ENCODE results near the gene GTPBP4. TPM values are rescaled to one million over a fixed set of nuclear protein-coding genes. Genes with fewer than 3 reads are reported as not detected.

The GTPBP4 gene
- total RNA-seq, 1 donor = 26.5 TPM

DNA sequence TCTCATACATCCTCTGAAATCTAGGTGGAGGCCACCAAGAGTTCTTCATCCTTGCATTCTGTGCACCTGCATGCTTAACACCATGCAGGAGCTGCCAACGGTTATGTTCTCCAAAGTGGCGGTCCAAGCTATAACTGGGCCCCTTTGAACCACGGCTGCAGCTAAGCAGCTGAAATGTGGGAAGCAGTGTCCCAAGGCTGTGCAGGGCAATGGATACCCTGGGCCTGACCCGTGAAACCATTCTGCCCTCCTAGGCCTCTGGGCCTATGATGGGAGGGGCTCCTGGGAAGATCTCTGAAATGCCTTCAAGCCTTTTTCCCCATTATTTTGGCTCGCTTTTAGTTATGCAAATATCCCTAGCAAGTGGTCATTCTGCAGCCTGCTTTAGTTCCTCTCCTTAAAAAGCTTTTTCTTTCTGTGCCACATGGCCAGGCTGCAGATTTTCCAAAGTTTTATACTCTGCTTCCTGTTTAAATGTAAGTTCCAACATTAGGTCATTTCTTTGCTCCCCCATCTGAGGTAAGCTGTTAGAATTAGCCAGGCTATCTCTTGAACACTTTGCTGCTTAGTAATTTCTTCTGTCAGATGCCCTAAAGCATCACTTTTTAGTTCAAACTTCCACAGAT lies 7.7 kb upstream of the GTPBP4 start:
- H3K4me3 ChIP-seq (ENCODE audit: low read depth, low read length) = no peak overlapping the region
- TF ChIP-seq CTCF (IDR thresholded peaks at IDR 0.05; ENCODE audit: insufficient read depth, low read length) = no peak
- no peak for DNase-seq (ENCODE audit: low read depth)

DNA sequence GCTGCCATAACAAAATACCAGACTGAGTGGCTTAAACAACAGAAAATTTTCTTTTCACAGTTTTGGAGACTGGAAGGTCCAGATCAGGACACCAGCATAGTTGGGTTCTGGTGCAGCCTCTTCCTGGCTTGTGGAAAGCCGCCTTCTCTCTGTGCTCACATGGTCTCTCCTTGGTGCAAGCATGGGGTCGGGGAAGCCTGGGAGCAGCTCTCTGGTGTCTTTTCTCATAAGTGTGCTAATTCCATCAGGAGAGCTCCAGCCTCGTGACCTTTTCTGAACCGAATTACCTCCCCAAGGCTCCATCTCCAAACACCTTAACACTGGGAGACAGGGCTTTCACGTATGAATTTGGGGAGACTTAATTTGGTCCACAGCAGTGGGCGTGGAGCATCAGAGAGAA lies 4.8 kb upstream of the GTPBP4 start:
- TF ChIP-seq CTCF (IDR thresholded peaks at IDR 0.05; ENCODE audit: insufficient read depth, low read length) = no peak
- DNase-seq (ENCODE audit: low read depth) = no peak
- H3K4me3 ChIP-seq (ENCODE audit: low read depth, low read length) = no peak overlapping the region

GRCh38 chr10:983971-984655 lies 4.1 kb upstream of the GTPBP4 start:
- TF ChIP-seq CTCF (IDR thresholded peaks at IDR 0.05; ENCODE audit: insufficient read depth, low read length) = no peak
- no peak overlapping the region for H3K4me3 ChIP-seq (ENCODE audit: low read depth, low read length)
- DNase-seq (ENCODE audit: low read depth) = peak; percentile 42

DNA sequence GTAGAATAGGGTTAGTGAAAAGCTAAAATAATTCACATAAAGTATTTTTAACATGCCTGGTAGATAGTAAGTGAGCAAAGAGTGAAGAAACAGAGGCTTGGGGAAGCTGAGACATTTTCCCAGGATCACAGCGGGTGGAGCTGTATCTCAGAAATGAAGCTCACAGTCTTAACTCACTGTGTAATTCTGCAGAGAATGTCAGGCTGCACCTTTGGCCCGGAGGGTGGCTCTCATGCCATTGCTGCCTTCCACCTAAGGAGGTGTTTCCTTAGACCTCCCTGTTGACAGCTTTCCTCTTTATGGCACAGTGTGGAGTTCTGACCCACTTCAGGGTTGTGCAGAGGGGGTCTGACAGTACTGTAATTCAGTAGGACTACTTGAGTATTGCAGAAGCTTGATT lies 2.9 kb upstream of the GTPBP4 start:
- DNase-seq (ENCODE audit: low read depth) = no peak
- no peak overlapping the region for H3K4me3 ChIP-seq (ENCODE audit: low read depth, low read length)
- TF ChIP-seq CTCF (IDR thresholded peaks at IDR 0.05; ENCODE audit: insufficient read depth, low read length) = no peak

GRCh38 chr10:986137-986825 lies 2.0 kb upstream of the GTPBP4 start:
- no peak overlapping the region for H3K4me3 ChIP-seq (ENCODE audit: low read depth, low read length)
- no peak for TF ChIP-seq CTCF (IDR thresholded peaks at IDR 0.05; ENCODE audit: insufficient read depth, low read length)
- peak; percentile 62 for DNase-seq (ENCODE audit: low read depth)

DNA sequence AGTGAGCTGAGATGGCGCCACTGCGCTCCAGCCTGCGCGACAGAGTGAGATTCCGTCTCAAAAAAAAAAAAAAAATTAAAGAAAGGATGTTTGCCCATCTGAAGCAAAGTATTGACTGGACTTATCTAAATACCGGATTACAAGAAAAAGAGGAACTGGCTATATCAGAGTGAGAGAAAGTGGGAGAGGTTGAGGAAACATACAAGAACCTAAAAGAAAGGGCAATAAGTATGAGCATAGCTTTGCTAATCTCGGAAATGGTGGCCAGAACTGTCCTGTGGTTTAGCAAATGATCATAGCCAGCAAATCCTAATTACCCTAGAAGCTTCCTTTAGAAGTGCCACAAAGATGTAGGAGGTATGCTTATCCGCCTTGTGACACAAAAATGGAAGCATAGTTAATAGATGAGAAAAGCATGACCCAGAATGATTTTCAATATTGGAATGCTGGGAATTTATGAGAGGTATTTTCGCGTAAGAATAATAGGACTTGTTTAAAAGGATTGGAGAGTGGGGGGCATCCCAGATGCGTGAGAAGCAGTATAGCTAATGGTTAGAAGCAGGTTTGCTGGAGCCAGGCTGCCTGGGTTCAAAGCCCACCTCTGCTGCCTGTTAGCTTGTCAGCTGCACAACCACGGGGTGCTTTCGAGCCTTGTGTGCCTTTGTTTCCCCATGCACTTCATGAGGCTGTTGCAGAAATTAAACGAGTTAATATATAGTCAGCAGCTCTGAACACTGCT lies 1.2 kb upstream of the GTPBP4 start:
- peak; percentile 74 for DNase-seq (ENCODE audit: low read depth)
- TF ChIP-seq CTCF (IDR thresholded peaks at IDR 0.05; ENCODE audit: insufficient read depth, low read length) = no peak
- peak overlapping the region; percentile 78 for H3K4me3 ChIP-seq (ENCODE audit: low read depth, low read length)
